Activated CD8-positive, alpha-beta memory T cell treated with anti-CD3 and anti-CD28 coated beads for 1 hour (primary cell): ENCODE data around the gene ARNT2.

ENCODE experiments used
- DNase-seq, 2 donors: peaks; one replicate each; pipeline ENCODE4 v3.0.0-alpha.2; 2020; ENCODE audit warnings: low read depth in 1 of 2; ENCODE audit errors: extremely low read depth in 1 of 2

ARNT2 gene

GRCh38 chr15:80405970-80406369, 1.8 kb downstream of the ARNT2 start:
- no peak for DNase-seq

GRCh38 chr15:80411788-80412288, 7.7 kb downstream of the ARNT2 start:
- no peak for DNase-seq

- no peak for DNase-seq
These were observed 10.6 kb downstream of the ARNT2 start for GRCh38 chr15:80414546-80415357.

GRCh38 chr15:80415358-80415670, 11.1 kb downstream of the ARNT2 start:
- no peak for DNase-seq

GRCh38 chr15:80416702-80417101, 12.5 kb downstream of the ARNT2 start:
- no peak for DNase-seq

- no peak for DNase-seq
These were observed 14.8 kb downstream of the ARNT2 start for GRCh38 chr15:80418892-80419537.

GRCh38 chr15:80419546-80419945, 15.4 kb downstream of the ARNT2 start:
- no peak for DNase-seq

- DNase-seq = no peak
These were observed 16.5 kb downstream of the ARNT2 start for GRCh38 chr15:80420658-80421057.

- no peak for DNase-seq
These were observed 19.0 kb downstream of the ARNT2 start for GRCh38 chr15:80423215-80423614.

- DNase-seq = no peak
These were observed 20.2 kb downstream of the ARNT2 start for GRCh38 chr15:80424381-80424780.

GRCh38 chr15:80426316-80426715, 22.1 kb downstream of the ARNT2 start:
- DNase-seq = no peak

- no peak for DNase-seq
These were observed 25.8 kb downstream of the ARNT2 start for GRCh38 chr15:80429964-80430363.

- DNase-seq = no peak
These were observed 27.6 kb downstream of the ARNT2 start for GRCh38 chr15:80431635-80432344.

- DNase-seq = no peak
These were observed 28.1 kb downstream of the ARNT2 start for GRCh38 chr15:80432345-80432702.

- no peak for DNase-seq
These were observed 29.7 kb downstream of the ARNT2 start for GRCh38 chr15:80433836-80434235.

- DNase-seq = no peak
These were observed 30.9 kb downstream of the ARNT2 start for GRCh38 chr15:80434926-80435720.

- DNase-seq = no peak
These were observed 32.5 kb downstream of the ARNT2 start for GRCh38 chr15:80436511-80437307.

- no peak for DNase-seq
These were observed 33.2 kb downstream of the ARNT2 start for GRCh38 chr15:80437334-80437891.

- no peak for DNase-seq
These were observed 35.0 kb downstream of the ARNT2 start for GRCh38 chr15:80439140-80439539.

GRCh38 chr15:80440024-80440423, 35.8 kb downstream of the ARNT2 start:
- no peak for DNase-seq
